ENCODE results near the gene GPR141.

Gene GPR141, protein sequence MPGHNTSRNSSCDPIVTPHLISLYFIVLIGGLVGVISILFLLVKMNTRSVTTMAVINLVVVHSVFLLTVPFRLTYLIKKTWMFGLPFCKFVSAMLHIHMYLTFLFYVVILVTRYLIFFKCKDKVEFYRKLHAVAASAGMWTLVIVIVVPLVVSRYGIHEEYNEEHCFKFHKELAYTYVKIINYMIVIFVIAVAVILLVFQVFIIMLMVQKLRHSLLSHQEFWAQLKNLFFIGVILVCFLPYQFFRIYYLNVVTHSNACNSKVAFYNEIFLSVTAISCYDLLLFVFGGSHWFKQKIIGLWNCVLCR

DNA sequence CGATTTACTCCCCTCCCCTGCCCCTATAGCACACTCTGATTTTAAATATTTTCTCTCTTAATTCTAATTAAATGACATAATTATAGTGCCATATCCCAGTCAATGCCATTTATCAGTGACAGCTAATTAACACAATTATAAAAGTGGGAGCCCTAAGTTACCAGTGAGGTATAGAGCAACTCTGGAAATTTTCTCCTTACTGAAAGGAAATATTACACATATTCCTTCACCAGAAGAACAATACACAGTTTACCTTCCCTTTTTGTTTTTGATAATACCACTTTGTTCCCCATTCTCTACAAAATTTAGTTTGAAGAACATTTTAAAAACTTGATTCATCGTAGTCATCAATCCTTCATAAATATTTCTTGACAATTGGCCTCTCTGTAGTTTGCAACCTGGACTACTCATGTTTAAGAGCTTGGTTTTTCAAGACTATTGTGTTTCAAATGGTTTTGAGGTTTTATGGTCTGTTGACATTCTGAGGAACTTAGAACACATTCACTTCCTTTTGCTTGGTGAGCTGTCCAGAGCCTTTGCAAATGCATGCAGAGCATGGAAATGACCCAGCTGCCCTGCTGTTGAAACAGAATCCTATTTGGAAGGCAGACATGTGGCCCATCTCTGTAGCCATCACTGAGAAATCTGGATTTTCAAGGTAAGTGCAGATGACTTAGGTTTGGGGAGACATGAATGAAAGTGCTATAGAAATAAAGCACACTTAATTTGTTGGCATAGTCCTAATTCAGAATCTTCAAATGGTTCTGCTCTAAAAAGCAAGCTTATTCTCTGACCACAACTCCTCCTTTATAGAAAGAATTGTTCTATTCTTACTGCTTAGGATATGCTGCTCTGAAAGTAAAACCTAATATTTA is at the start of gene GPR141:
Gene GPR141, plus strand, starts transcription at position 521 of the 875 bp plus-strand sequence. CDS start 56,628 bp downstream, outside the sequence.
- TF ChIP-seq, protein P1, sequence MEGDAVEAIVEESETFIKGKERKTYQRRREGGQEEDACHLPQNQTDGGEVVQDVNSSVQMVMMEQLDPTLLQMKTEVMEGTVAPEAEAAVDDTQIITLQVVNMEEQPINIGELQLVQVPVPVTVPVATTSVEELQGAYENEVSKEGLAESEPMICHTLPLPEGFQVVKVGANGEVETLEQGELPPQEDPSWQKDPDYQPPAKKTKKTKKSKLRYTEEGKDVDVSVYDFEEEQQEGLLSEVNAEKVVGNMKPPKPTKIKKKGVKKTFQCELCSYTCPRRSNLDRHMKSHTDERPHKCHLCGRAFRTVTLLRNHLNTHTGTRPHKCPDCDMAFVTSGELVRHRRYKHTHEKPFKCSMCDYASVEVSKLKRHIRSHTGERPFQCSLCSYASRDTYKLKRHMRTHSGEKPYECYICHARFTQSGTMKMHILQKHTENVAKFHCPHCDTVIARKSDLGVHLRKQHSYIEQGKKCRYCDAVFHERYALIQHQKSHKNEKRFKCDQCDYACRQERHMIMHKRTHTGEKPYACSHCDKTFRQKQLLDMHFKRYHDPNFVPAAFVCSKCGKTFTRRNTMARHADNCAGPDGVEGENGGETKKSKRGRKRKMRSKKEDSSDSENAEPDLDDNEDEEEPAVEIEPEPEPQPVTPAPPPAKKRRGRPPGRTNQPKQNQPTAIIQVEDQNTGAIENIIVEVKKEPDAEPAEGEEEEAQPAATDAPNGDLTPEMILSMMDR (IDR thresholded peaks at IDR 0.05): no peak
- no peaks in the 10 kb centered on the region for H3K27me3 ChIP-seq
- peaks cover 10% of the 10 kb centered on the region for H3K36me3 ChIP-seq
- H3K4me3 ChIP-seq (ENCODE audit: low read depth in 1 of 2, low read length in 1 of 2): peak within 1 kb of the TSS; percentile 66 to 68
- peaks cover 56 to 65% of the 10 kb centered on the region in 2 experiments for H3K4me1 ChIP-seq (ENCODE audit: control insufficient read depth in 1 of 2, insufficient read depth in 1 of 2, low read depth in 1 of 2, low read length in 1 of 2)
- peak within 1 kb of the TSS; percentile 91 for H3K27ac ChIP-seq
- no peaks in the 10 kb centered on the region for H3K9me3 ChIP-seq

DNA sequence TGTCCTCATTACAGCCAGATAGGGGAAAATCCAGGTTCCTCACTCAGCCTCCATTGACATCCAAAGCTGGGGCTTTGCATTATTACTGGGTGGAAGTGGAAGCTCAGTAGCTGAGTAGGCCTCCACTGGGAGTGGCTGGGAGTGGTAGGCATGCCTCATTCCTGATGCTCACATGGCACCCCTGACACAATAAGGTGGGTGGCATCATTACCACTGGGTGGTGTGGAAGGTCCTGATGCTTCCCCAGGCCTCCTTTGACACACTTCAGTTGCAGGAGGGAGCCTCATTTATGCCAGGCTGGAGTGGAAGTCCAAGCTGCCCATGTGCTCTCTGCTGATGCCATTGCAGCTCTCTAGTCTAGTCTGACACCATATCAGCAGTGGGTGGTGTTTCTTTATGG is 48.2 kb upstream of the GPR141 start:
- no peak overlapping the region for H3K4me3 ChIP-seq (ENCODE audit: low read depth in 1 of 2, low read length in 1 of 2)
- H3K27me3 ChIP-seq: no peaks in the 10 kb centered on the region
- H3K4me1 ChIP-seq (ENCODE audit: control insufficient read depth in 1 of 2, insufficient read depth in 1 of 2, low read depth in 1 of 2, low read length in 1 of 2): no peaks in the 10 kb centered on the region
- H3K9me3 ChIP-seq: no peaks in the 10 kb centered on the region
- TF ChIP-seq, protein P1 (IDR thresholded peaks at IDR 0.05): no peak
- H3K36me3 ChIP-seq: no peaks in the 10 kb centered on the region
- no peak overlapping the region for H3K27ac ChIP-seq

DNA sequence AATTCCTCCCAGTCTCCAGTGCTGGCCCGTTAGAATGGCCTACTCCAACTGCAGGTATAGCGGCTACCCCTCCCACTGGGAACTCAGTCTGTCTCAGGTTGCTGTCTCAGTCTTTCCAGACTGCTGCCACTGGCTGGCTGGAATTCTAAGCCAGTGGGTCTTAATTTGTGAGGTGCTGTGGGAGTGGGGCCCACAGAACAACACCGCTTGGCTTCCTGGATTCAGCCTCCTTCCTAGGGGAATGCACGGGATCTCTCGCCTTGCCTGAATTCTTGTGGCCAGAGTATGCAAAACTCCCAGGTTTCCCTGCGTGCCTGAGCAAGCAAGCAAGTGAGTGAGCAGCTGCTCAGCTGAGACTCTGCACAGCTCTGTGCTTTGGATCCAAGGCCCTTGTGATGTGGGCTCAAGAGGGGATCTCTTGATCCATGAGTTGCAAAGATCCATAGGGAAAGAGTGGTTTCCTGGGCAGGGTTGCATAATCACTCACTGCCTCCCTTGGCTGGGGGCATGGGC is 41.5 kb upstream of the GPR141 start:
- TF ChIP-seq, protein P1 (IDR thresholded peaks at IDR 0.05): no peak
- Histone ChIP-seq H3K27ac (no peak overlapping the region), H3K9me3 (no peaks in the 10 kb centered on the region)

DNA sequence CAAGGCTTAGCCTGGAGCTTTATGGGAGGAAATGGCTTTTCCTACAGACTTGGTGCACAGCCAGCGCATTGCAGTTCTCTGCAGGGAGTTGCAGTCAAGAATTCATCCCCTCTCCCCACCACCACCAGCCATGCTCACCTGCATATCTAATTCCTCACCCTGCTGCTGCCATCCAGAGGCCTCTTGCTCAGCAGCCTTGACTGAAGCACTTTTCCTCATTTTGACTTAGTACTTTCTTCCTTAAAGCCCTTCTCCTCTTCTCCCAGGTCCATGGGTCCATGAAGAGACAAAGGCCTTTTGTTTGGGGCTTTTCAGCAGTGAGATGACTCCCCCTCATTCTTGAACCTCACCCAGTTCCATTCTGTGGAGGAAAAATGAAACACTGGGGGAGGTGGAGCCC is 39.7 kb upstream of the GPR141 start:
- Histone ChIP-seq H3K27ac (peak overlapping the region; percentile 78), H3K27me3 (no peaks in the 10 kb centered on the region), H3K36me3 (no peaks in the 10 kb centered on the region), H3K9me3 (no peaks in the 10 kb centered on the region), H3K4me3 (ENCODE audit: low read depth in 1 of 2, low read length in 1 of 2) (peak overlapping the region in 1 of 2 experiments; percentile 11), H3K4me1 (ENCODE audit: control insufficient read depth in 1 of 2, insufficient read depth in 1 of 2, low read depth in 1 of 2, low read length in 1 of 2) (peaks cover 22 to 31% of the 10 kb centered on the region in 2 experiments)
- TF ChIP-seq, protein P1 (IDR thresholded peaks at IDR 0.05): no peak

More for the DNA sequence above, 41.5 kb upstream of the GPR141 start:
- no peaks in the 10 kb centered on the region for H3K36me3 ChIP-seq
- H3K4me3 ChIP-seq (ENCODE audit: low read depth in 1 of 2, low read length in 1 of 2): no peak overlapping the region
- H3K4me1 ChIP-seq (ENCODE audit: control insufficient read depth in 1 of 2, insufficient read depth in 1 of 2, low read depth in 1 of 2, low read length in 1 of 2): peaks cover 22 to 31% of the 10 kb centered on the region in 2 experiments
- no peaks in the 10 kb centered on the region for H3K27me3 ChIP-seq

DNA sequence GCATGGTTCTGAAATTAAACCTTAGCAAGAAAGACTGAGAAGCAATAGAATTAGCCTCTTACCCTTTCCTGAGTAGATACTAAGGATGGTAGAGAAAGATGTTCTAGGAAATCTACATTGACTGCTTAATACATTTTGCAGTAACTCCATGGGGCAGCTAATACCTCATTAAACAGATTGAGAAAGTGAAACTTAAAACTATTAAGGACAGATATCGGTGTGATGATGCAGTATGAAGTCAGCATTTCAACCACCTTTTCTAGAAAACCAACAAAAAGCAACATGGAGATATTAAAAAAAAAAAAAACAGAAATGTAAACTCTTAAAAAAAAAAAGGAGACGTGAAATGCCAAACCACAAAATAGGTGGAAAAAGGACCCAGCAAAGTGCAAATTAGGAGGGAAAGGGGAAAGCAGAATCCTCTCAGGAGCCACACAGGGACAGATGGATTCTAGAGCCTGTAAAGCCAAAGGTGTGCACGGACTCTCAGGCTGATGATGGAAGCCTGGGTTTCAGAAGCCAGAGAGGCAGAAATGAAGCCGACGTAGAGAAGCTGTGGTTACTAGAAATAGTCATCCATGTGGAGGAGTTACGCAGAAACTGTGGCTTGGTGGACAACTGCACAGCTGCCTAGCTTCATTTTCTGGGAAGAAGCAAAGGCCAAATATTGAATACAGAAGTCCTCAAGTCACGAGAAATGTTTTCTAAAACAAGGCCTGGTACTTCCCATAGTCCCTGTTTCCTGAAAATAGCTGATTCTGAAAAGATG is 38.1 kb upstream of the GPR141 start:
- TF ChIP-seq, protein P1 (IDR thresholded peaks at IDR 0.05): no peak
- Histone ChIP-seq H3K27me3 (no peaks in the 10 kb centered on the region), H3K9me3 (no peaks in the 10 kb centered on the region), H3K27ac (peak overlapping the region; percentile 43), H3K36me3 (no peaks in the 10 kb centered on the region), H3K4me3 (ENCODE audit: low read depth in 1 of 2, low read length in 1 of 2) (peak overlapping the region in 1 of 2 experiments; percentile 28), H3K4me1 (ENCODE audit: control insufficient read depth in 1 of 2, insufficient read depth in 1 of 2, low read depth in 1 of 2, low read length in 1 of 2) (peaks cover 22 to 31% of the 10 kb centered on the region in 2 experiments)

Data from neutrophil (primary cell).